Measurements from ENCODE around the gene PRICKLE1.

PRICKLE1 gene

DNA sequence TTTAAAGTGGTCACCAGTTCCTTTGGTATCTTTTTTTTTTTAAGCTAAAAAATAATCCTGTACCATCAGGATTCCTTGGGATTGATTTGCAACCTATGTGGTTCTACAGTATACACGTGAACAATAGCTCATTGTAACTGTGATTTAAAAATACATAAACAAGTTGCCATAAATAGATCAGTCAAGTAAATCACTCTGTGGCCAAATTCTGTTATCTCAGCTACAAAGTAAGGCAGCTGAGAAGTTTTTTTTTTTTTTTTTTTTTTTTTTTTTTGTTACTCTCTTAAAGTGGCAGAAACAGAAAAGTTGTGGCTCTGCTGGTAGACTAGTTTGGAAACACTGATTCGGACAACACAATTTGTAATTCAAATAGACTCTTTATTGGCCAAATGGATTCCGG is 104.5 kb downstream of the PRICKLE1 start:
- H3K4me3 ChIP-seq (ENCODE audit: low read depth in 1 of 2, low read length in 2 of 2) = no peak overlapping the region
- H3K27ac ChIP-seq (ENCODE audit: low read depth, low read length) = no peak overlapping the region
- H3K4me1 ChIP-seq (ENCODE audit: insufficient read depth, low read length) = peaks cover 8% of the 10 kb centered on the region

DNA sequence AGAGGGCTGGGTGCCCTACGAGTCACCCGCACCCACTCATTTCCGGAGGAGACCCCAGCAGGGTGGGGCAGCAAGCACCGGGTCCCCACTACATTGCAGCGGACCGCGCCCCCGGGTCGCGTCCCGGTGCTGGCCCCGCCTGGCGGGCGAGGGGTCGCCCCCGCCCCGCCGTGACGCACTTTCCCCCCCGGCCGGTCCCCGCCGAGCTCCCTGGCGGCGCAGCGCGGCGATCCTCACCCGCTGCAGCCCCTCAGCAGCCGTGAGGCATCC is 106.1 kb downstream of the PRICKLE1 start:
- Histone ChIP-seq H3K27ac (ENCODE audit: low read depth, low read length) (peak overlapping the region; percentile 82), H3K9ac (ENCODE audit: low read length) (peak overlapping the region; percentile 70), H3K4me3 (ENCODE audit: low read depth in 1 of 2, low read length in 2 of 2) (peak overlapping the region; percentile 77 to 78), H3K36me3 (ENCODE audit: insufficient read depth, low read length) (no peaks in the 10 kb centered on the region), H3K9me3 (ENCODE audit: low read length) (no peaks in the 10 kb centered on the region), H3K4me1 (ENCODE audit: insufficient read depth, low read length) (peaks cover 8% of the 10 kb centered on the region), H3K27me3 (ENCODE audit: control insufficient read depth in 1 of 2, insufficient read depth in 2 of 2, low read length in 2 of 2) (peaks cover 0 to 6% of the 10 kb centered on the region in 2 donors)

More for the DNA sequence above, 104.5 kb downstream of the PRICKLE1 start:
- no peaks in the 10 kb centered on the region for H3K9me3 ChIP-seq (ENCODE audit: low read length)
- peaks cover 0 to 6% of the 10 kb centered on the region in 2 donors for H3K27me3 ChIP-seq (ENCODE audit: control insufficient read depth in 1 of 2, insufficient read depth in 2 of 2, low read length in 2 of 2)
- no peak overlapping the region for H3K9ac ChIP-seq (ENCODE audit: low read length)
- no peaks in the 10 kb centered on the region for H3K36me3 ChIP-seq (ENCODE audit: insufficient read depth, low read length)

- Histone ChIP-seq H3K27ac (ENCODE audit: low read depth, low read length) (peak overlapping the region; percentile 82), H3K4me3 (ENCODE audit: low read depth in 1 of 2, low read length in 2 of 2) (peak overlapping the region; percentile 77 to 78), H3K27me3 (ENCODE audit: control insufficient read depth in 1 of 2, insufficient read depth in 2 of 2, low read length in 2 of 2) (peaks cover 0 to 6% of the 10 kb centered on the region in 2 donors), H3K36me3 (ENCODE audit: insufficient read depth, low read length) (no peaks in the 10 kb centered on the region), H3K9me3 (ENCODE audit: low read length) (no peaks in the 10 kb centered on the region), H3K9ac (ENCODE audit: low read length) (peak overlapping the region; percentile 70), H3K4me1 (ENCODE audit: insufficient read depth, low read length) (peaks cover 8% of the 10 kb centered on the region)
Measured at GRCh38 chr12:42482748-42483520, 106.6 kb downstream of the PRICKLE1 start.

DNA sequence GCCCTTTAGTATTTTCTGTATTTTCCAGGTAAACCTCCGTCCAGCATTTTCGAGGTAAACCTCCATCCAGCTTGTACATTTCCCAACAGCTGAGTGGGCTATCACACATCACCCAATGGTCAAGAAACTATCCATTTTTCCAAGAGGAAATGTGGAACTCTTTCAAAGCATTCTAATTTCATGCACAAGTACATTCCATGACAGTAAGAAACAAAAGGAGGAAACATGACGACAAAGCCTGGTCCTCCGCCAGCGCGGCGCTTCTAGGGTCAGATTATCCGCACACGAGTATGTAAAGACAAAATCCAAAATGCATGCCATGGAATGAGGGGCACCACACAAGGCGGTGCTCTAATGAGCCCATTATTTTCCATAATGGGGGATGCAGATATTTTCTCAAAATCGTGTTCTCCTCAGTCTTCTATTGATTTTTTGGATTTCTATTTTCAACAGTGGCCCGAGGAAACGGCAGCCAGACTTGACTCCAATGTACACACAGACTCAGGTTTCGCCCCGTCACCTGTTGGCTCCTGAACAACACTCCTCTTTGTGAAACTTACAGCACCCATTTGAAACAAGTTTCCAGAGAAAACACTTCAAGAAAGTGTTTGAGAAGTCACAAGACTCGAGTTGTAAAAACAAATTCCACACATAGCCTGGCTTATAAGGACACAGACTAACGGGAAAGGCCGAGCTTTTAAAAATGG is 107.4 kb downstream of the PRICKLE1 start:
- Histone ChIP-seq H3K4me3 (ENCODE audit: low read depth in 1 of 2, low read length in 2 of 2) (peak overlapping the region; percentile 77 to 78), H3K4me1 (ENCODE audit: insufficient read depth, low read length) (peaks cover 8% of the 10 kb centered on the region), H3K36me3 (ENCODE audit: insufficient read depth, low read length) (no peaks in the 10 kb centered on the region), H3K9ac (ENCODE audit: low read length) (peak overlapping the region; percentile 70), H3K27me3 (ENCODE audit: control insufficient read depth in 1 of 2, insufficient read depth in 2 of 2, low read length in 2 of 2) (peaks cover 0 to 6% of the 10 kb centered on the region in 2 donors), H3K9me3 (ENCODE audit: low read length) (no peaks in the 10 kb centered on the region), H3K27ac (ENCODE audit: low read depth, low read length) (peak overlapping the region; percentile 82)

DNA sequence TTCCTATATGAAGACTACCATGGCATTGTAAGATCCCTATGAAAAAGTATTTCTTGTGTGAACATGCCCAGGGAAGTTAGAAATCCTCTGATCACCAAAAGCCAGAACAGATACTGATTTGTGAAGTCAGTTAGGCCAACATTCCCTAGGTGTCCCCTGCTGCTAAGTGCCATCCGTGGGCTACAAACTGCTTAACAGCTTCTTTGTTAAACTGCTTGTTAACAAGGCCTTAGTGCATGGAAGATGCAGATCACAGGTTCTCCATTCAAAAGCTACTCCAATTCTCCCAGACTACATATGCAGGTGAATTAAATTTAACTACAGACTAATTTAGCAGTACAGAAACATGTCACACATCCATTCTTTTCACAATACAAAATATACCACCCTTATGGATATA is 108.2 kb downstream of the PRICKLE1 start:
- no peak overlapping the region for H3K9ac ChIP-seq (ENCODE audit: low read length)
- H3K9me3 ChIP-seq (ENCODE audit: low read length) = no peaks in the 10 kb centered on the region
- H3K27ac ChIP-seq (ENCODE audit: low read depth, low read length) = no peak overlapping the region
- H3K4me1 ChIP-seq (ENCODE audit: insufficient read depth, low read length) = peaks cover 8% of the 10 kb centered on the region
- H3K27me3 ChIP-seq (ENCODE audit: control insufficient read depth in 1 of 2, insufficient read depth in 2 of 2, low read length in 2 of 2) = peaks cover 0 to 6% of the 10 kb centered on the region in 2 donors
- no peak overlapping the region for H3K4me3 ChIP-seq (ENCODE audit: low read depth in 1 of 2, low read length in 2 of 2)
- H3K36me3 ChIP-seq (ENCODE audit: insufficient read depth, low read length) = no peaks in the 10 kb centered on the region

GRCh38 chr12:42477941-42478340 is 111.6 kb downstream of the PRICKLE1 start:
- no peak overlapping the region for H3K4me3 ChIP-seq (ENCODE audit: low read depth in 1 of 2, low read length in 2 of 2)
- no peaks in the 10 kb centered on the region for H3K9me3 ChIP-seq (ENCODE audit: low read length)
- H3K27ac ChIP-seq (ENCODE audit: low read depth, low read length) = no peak overlapping the region
- no peaks in the 10 kb centered on the region for H3K36me3 ChIP-seq (ENCODE audit: insufficient read depth, low read length)
- H3K4me1 ChIP-seq (ENCODE audit: insufficient read depth, low read length) = peaks cover 11% of the 10 kb centered on the region
- no peak overlapping the region for H3K9ac ChIP-seq (ENCODE audit: low read length)
- H3K27me3 ChIP-seq (ENCODE audit: control insufficient read depth in 1 of 2, insufficient read depth in 2 of 2, low read length in 2 of 2) = peaks cover 0 to 3% of the 10 kb centered on the region in 2 donors

- H3K4me1 ChIP-seq (ENCODE audit: insufficient read depth, low read length) = peaks cover 6% of the 10 kb centered on the region
- H3K27me3 ChIP-seq (ENCODE audit: control insufficient read depth in 1 of 2, insufficient read depth in 2 of 2, low read length in 2 of 2) = no peaks in the 10 kb centered on the region
- peaks cover under 1% of the 10 kb centered on the region for H3K36me3 ChIP-seq (ENCODE audit: insufficient read depth, low read length)
- H3K9ac ChIP-seq (ENCODE audit: low read length) = no peak overlapping the region
- no peak overlapping the region for H3K4me3 ChIP-seq (ENCODE audit: low read depth in 1 of 2, low read length in 2 of 2)
- H3K9me3 ChIP-seq (ENCODE audit: low read length) = no peaks in the 10 kb centered on the region
- no peak overlapping the region for H3K27ac ChIP-seq (ENCODE audit: low read depth, low read length)
Measured at GRCh38 chr12:42475106-42475505, 114.4 kb downstream of the PRICKLE1 start.

- Histone ChIP-seq H3K4me3 (ENCODE audit: low read depth in 1 of 2, low read length in 2 of 2) (no peak overlapping the region), H3K27me3 (ENCODE audit: control insufficient read depth in 1 of 2, insufficient read depth in 2 of 2, low read length in 2 of 2) (no peaks in the 10 kb centered on the region), H3K9ac (ENCODE audit: low read length) (no peak overlapping the region), H3K4me1 (ENCODE audit: insufficient read depth, low read length) (peaks cover 6% of the 10 kb centered on the region), H3K27ac (ENCODE audit: low read depth, low read length) (no peak overlapping the region), H3K9me3 (ENCODE audit: low read length) (no peaks in the 10 kb centered on the region), H3K36me3 (ENCODE audit: insufficient read depth, low read length) (peaks cover 5% of the 10 kb centered on the region)
Measured at GRCh38 chr12:42474391-42474790, 115.2 kb downstream of the PRICKLE1 start.

DNA sequence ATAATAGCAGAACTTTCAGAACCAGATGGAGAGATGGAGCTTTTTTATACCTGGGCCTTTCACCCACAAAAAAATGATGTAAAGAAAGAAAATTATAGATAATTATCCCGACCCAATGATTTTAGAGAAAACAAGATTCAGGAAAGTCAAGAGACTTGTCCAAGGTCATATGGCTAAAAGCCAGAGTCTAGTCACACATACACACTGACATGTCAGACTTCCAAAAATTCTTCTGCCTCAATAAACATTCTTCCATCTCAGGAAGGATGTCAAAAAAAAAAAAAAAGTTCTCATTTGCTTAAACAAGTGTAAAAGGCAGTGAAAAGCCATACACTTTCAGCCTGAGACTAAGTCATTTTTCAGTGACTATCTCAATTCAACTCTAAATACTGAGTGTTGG is 116.0 kb downstream of the PRICKLE1 start:
- Histone ChIP-seq H3K27ac (ENCODE audit: low read depth, low read length) (no peak overlapping the region), H3K9me3 (ENCODE audit: low read length) (no peaks in the 10 kb centered on the region), H3K9ac (ENCODE audit: low read length) (no peak overlapping the region), H3K27me3 (ENCODE audit: control insufficient read depth in 1 of 2, insufficient read depth in 2 of 2, low read length in 2 of 2) (no peaks in the 10 kb centered on the region), H3K36me3 (ENCODE audit: insufficient read depth, low read length) (peaks cover 5% of the 10 kb centered on the region), H3K4me3 (ENCODE audit: low read depth in 1 of 2, low read length in 2 of 2) (no peak overlapping the region), H3K4me1 (ENCODE audit: insufficient read depth, low read length) (peaks cover 10% of the 10 kb centered on the region)

DNA sequence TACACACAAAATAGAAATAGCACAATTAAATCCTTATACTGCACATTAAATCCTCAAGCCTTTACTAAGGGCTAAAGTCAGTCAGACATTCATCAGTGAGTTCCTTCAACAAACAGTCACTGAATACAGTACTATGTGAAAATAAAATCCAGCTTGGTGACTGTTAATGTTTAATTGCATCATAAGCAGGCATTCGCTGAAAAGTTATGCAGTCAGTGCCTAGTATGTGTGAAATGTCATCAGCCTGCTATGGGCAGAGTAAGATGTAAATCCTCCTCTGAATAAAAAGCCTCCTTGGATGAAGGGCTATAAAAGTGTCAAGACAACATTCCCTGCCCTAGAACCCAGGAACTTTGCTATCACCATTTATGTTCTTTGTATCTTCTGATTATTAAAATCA is 116.4 kb downstream of the PRICKLE1 start:
- H3K36me3 ChIP-seq (ENCODE audit: insufficient read depth, low read length) = peaks cover 5% of the 10 kb centered on the region
- no peak overlapping the region for H3K4me3 ChIP-seq (ENCODE audit: low read depth in 1 of 2, low read length in 2 of 2)
- H3K27ac ChIP-seq (ENCODE audit: low read depth, low read length) = no peak overlapping the region
- H3K9me3 ChIP-seq (ENCODE audit: low read length) = no peaks in the 10 kb centered on the region
- no peaks in the 10 kb centered on the region for H3K27me3 ChIP-seq (ENCODE audit: control insufficient read depth in 1 of 2, insufficient read depth in 2 of 2, low read length in 2 of 2)
- peaks cover 10% of the 10 kb centered on the region for H3K4me1 ChIP-seq (ENCODE audit: insufficient read depth, low read length)
- H3K9ac ChIP-seq (ENCODE audit: low read length) = no peak overlapping the region

DNA sequence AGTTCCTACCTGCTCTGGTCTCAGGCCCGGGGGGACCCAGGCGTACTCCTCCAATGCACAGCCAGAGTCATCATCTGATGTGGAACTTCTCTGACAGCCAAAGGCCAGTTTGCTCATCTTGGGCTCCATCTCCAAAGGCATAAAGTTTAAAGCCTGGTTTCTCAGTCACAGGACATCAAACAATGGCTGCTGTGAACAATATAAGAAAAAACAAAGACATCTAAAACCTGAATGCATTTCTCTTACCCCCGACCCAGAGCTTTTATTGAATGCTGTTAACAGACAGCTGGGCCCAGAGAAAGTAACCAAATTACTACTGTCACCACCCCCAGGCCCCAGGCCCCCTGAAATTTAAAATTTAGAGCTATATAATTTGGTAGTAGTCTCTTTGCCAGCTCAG is 117.2 kb downstream of the PRICKLE1 start:
- Histone ChIP-seq H3K27ac (ENCODE audit: low read depth, low read length) (no peak overlapping the region), H3K9ac (ENCODE audit: low read length) (no peak overlapping the region), H3K4me3 (ENCODE audit: low read depth in 1 of 2, low read length in 2 of 2) (no peak overlapping the region), H3K4me1 (ENCODE audit: insufficient read depth, low read length) (peaks cover 10% of the 10 kb centered on the region), H3K9me3 (ENCODE audit: low read length) (no peaks in the 10 kb centered on the region), H3K36me3 (ENCODE audit: insufficient read depth, low read length) (peaks cover 5% of the 10 kb centered on the region), H3K27me3 (ENCODE audit: control insufficient read depth in 1 of 2, insufficient read depth in 2 of 2, low read length in 2 of 2) (no peaks in the 10 kb centered on the region)

Measured in muscle layer of colon (tissue), 2 donors.